HCT116 (cell line): ENCODE data around the gene APC2. TPM values are rescaled to one million over a fixed set of nuclear protein-coding genes. Genes with fewer than 3 reads are reported as not detected.

Source experiments
- ATAC-seq: fragments of 200-7000 bp; cut with Tn5 transposase; 2 replicates; pipeline ENCODE4 v1.9.1; 2020; ENCODE audit warnings: mild to moderate bottlenecking, moderate library complexity
- BruUV-seq: library from RNA; stranded (reverse); fragments of 400-500 nt; replicated peaks from 2 replicates; lab custom pipeline; 2021; lab: Mats Ljungman, UMichigan
- CTCF ChIA-PET: fragments of 300-600 bp; sonication (Branson Sonifier 250); formaldehyde crosslinking; loops from one replicate; lab custom pipeline; 2021; ENCODE audit warnings: antibody characterized with exemption; lab: Charles Lee
- POLR2A ChIA-PET: fragments of 300-600, 350-600 bp; sonication (Branson Sonifier 250); formaldehyde crosslinking; loops from one replicate; lab custom pipeline; 2021; ENCODE audit warnings: antibody characterized with exemption; lab: Charles Lee
- RAD21 ChIA-PET, 2 experiments: fragments of 300-600 bp; sonication (Branson Sonifier 250); formaldehyde crosslinking; loops; one replicate each; lab custom pipeline; 2023; ENCODE audit warnings: low total read pairs in 2 of 2; ENCODE audit not compliant: uncharacterized antibody in 2 of 2, unreplicated experiment in 2 of 2, low non-redundant PET in 1 of 2; lab: Charles Lee
- DNase-seq: peaks from one replicate; pipeline ENCODE4 v3.0.0-alpha.2; 2010; ENCODE audit warnings: low read depth, low spot score
- H2AFZ ChIP-seq: fragments of 200-600 bp; shearing (Covaris generic), sonication (generic); 2 replicates; pipeline ENCODE4 v1.6.1; 2017; ENCODE audit warnings: low read depth, mixed run types, mixed read lengths, antibody characterized with exemption, low read length; ENCODE audit not compliant: poor library complexity, severe bottlenecking
- H3K27ac ChIP-seq: 2 replicates; pipeline ENCODE4 v1.5.1; 2012; ENCODE audit warnings: low read depth, low read length
- H3K27me3 ChIP-seq: fragments of 200-600 bp; sonication (generic); 2 replicates; pipeline ENCODE4 v1.6.1; 2016; ENCODE audit warnings: mixed run types, low read length, mixed read lengths; ENCODE audit not compliant: insufficient read depth
- H3K36me3 ChIP-seq, 2 experiments: fragments of 200-500 bp in 1 of 2; fragments of 200-600 bp in 1 of 2; sonication (Bioruptor generic) in 1 of 2; sonication (generic) in 1 of 2; 2 replicates each; pipeline versions ENCODE4 v1.5.1 to v1.6.1; 2014 to 2016; ENCODE audit warnings: low read length in 2 of 2, inconsistent platforms in 1 of 2, mixed read lengths in 1 of 2, mixed run types in 1 of 2; ENCODE audit not compliant: insufficient read depth in 2 of 2, control insufficient read depth in 1 of 2
- H3K4me1 ChIP-seq, 2 experiments: fragments of 200-600 bp in 1 of 2; sonication (generic) in 1 of 2; 2 replicates each; pipeline versions ENCODE4 v1.5.1 to v1.6.1; 2012 to 2017; ENCODE audit warnings: low read length in 2 of 2, inconsistent platforms in 1 of 2, mild to moderate bottlenecking in 1 of 2, mixed read lengths in 1 of 2, mixed run types in 1 of 2, moderate library complexity in 1 of 2; ENCODE audit not compliant: insufficient read depth in 2 of 2, control insufficient read depth in 1 of 2
- H3K4me2 ChIP-seq: fragments of 200-600 bp; sonication (generic); 2 replicates; pipeline ENCODE4 v1.6.1; 2017; ENCODE audit warnings: mixed run types, low read length, mixed read lengths
- H3K4me3 ChIP-seq, 2 experiments: fragments of 200-600 bp in 1 of 2; sonication (generic) in 1 of 2; replicated peaks in 1 of 2; 2 replicates each; pipeline ENCODE4 v1.5.1; 2011 to 2016; ENCODE audit warnings: low read length in 2 of 2, control low read depth in 1 of 2, low read depth in 1 of 2, mild to moderate bottlenecking in 1 of 2, mixed read lengths in 1 of 2, mixed run types in 1 of 2
- H3K79me2 ChIP-seq: fragments of 200-600 bp; sonication (generic); 2 replicates; pipeline ENCODE4 v1.6.1; 2017; ENCODE audit warnings: mild to moderate bottlenecking, mixed run types, low read length, moderate library complexity, mixed read lengths; ENCODE audit not compliant: insufficient read depth
- H3K9ac ChIP-seq: fragments of 200-600 bp; sonication (generic); 2 replicates; pipeline ENCODE4 v1.6.1; 2016; ENCODE audit warnings: low read length, mixed read lengths
- H3K9me2 ChIP-seq: fragments of 200-600 bp; sonication (generic), shearing (Covaris generic); 2 replicates; pipeline ENCODE4 v1.6.1; 2017; ENCODE audit warnings: mixed run types, mild to moderate bottlenecking, moderate library complexity; ENCODE audit not compliant: insufficient read depth
- H3K9me3 ChIP-seq, 2 experiments: fragments of 200-500 bp in 1 of 2; fragments of 200-600 bp in 1 of 2; sonication (Bioruptor generic) in 1 of 2; sonication (generic) in 1 of 2; 2 replicates each; pipeline ENCODE4 v1.6.1; 2014 to 2017; ENCODE audit warnings: low read length in 2 of 2, mixed read lengths in 2 of 2, inconsistent platforms in 1 of 2, low read depth in 1 of 2, mild to moderate bottlenecking in 1 of 2, mixed run types in 1 of 2, moderate library complexity in 1 of 2; ENCODE audit not compliant: control insufficient read depth in 1 of 2, insufficient read depth in 1 of 2
- H4K20me1 ChIP-seq: fragments of 200-600 bp; sonication (generic), shearing (Covaris generic); 2 replicates; pipeline ENCODE4 v1.6.1; 2017; ENCODE audit warnings: mixed run types, mild to moderate bottlenecking, moderate library complexity; ENCODE audit not compliant: insufficient read depth
- CEBPB ChIP-seq: IDR thresholded peaks from 2 replicates; pipeline ENCODE4 v1.6.1; 2012; ENCODE audit warnings: low read depth
- EGR1 ChIP-seq: IDR thresholded peaks from 2 replicates; pipeline ENCODE4 v1.6.1; 2012; ENCODE audit warnings: low read depth
- ELF1 ChIP-seq: IDR thresholded peaks from 2 replicates; pipeline ENCODE4 v1.6.1; 2012; ENCODE audit warnings: low read depth, borderline replicate concordance
- EZH2 ChIP-seq: fragments of 200-600 bp; sonication (generic); IDR thresholded peaks from 2 replicates; pipeline ENCODE4 v1.6.1; 2017; ENCODE audit warnings: antibody characterized with exemption, mixed run types
- JUND ChIP-seq: IDR thresholded peaks from 2 replicates; pipeline ENCODE4 v1.6.1; 2012
- RAD21 ChIP-seq: IDR thresholded peaks from 2 replicates; pipeline ENCODE4 v1.6.1; 2012; ENCODE audit warnings: low read depth, mild to moderate bottlenecking
- TCF7L2 ChIP-seq: IDR thresholded peaks from 2 replicates; pipeline ENCODE4 v1.7.0; 2011; ENCODE audit warnings: borderline replicate concordance, inconsistent platforms; ENCODE audit not compliant: insufficient read depth, insufficient read length; ENCODE audit errors: extremely low read depth
- intact Hi-C: fragments of 100-400 bp; cut with micrococcal nuclease; formaldehyde crosslinking; loops from 2 replicates; pipeline ENCODE4 v1.10.0; 2022
- total RNA-seq: library from RNA; stranded (reverse); gene quantifications from one replicate; pipeline ENCODE4 v1.2.1, GENCODE V29; 2021; ENCODE audit not compliant: unreplicated experiment
- TF ChIP-seq, protein P1 (sequence below): IDR thresholded peaks from 2 replicates; pipeline ENCODE4 v1.6.1; 2012; ENCODE audit warnings: low read depth
- TF ChIP-seq, protein P2 (sequence below): IDR thresholded peaks from 2 replicates; pipeline ENCODE4 v1.6.1; 2011; ENCODE audit warnings: mild to moderate bottlenecking, low read length, moderate library complexity; ENCODE audit not compliant: insufficient replicate concordance; ENCODE audit errors: extremely low read depth

The APC2 gene
- total RNA-seq, 1 experiment from 2014 or later, result 1.6 TPM

DNA sequence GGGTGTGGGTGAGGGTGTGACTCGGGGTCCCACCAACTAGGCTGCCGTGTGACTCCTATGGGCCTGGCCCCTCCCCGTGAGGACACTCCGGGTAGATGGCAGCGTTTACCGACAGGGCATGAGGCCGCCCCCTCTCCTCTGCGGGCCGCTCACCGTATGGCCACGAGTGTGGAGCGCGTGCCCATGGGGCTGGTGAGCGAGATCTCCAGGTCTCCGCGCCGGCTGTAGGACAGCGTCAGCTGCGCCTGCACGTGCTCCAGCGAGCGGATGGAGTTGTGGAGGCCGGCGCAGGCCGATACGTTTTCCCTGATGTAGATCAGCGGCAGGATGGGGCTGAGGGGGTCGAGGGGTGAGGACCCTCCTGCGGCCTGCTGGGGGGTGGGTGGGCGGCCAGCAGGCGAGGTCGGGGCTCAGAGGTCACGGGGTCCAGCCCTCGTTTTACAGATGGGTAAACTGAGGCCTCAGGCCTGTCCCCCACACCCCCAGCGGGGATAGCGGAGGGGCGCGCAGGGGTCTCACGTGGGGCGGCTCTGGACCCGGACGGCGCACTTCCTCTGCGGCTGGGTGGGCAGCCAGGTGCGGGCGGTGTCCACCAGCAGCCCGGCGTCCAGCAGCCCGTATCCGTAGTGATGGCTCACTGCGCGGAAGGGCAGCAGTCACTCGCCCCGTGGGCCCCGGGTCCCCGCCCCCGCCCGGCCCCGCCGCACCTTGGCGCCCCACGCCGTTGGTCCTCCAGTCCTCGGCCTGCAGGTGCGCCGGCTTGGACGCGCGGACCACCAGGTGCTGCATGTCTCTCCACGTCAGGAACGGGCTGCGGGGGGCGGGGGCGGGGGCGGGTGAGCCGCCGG lies 33.4 kb downstream of the APC2 start:
- TF ChIP-seq ELF1 (no peak), RAD21 (no peak), JUND (no peak), EZH2 (no peak), EGR1 (no peak), CEBPB (no peak), TCF7L2 (no peak)
- TF ChIP-seq, protein P1, sequence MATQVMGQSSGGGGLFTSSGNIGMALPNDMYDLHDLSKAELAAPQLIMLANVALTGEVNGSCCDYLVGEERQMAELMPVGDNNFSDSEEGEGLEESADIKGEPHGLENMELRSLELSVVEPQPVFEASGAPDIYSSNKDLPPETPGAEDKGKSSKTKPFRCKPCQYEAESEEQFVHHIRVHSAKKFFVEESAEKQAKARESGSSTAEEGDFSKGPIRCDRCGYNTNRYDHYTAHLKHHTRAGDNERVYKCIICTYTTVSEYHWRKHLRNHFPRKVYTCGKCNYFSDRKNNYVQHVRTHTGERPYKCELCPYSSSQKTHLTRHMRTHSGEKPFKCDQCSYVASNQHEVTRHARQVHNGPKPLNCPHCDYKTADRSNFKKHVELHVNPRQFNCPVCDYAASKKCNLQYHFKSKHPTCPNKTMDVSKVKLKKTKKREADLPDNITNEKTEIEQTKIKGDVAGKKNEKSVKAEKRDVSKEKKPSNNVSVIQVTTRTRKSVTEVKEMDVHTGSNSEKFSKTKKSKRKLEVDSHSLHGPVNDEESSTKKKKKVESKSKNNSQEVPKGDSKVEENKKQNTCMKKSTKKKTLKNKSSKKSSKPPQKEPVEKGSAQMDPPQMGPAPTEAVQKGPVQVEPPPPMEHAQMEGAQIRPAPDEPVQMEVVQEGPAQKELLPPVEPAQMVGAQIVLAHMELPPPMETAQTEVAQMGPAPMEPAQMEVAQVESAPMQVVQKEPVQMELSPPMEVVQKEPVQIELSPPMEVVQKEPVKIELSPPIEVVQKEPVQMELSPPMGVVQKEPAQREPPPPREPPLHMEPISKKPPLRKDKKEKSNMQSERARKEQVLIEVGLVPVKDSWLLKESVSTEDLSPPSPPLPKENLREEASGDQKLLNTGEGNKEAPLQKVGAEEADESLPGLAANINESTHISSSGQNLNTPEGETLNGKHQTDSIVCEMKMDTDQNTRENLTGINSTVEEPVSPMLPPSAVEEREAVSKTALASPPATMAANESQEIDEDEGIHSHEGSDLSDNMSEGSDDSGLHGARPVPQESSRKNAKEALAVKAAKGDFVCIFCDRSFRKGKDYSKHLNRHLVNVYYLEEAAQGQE, result no peak
- TF ChIP-seq, protein P2, sequence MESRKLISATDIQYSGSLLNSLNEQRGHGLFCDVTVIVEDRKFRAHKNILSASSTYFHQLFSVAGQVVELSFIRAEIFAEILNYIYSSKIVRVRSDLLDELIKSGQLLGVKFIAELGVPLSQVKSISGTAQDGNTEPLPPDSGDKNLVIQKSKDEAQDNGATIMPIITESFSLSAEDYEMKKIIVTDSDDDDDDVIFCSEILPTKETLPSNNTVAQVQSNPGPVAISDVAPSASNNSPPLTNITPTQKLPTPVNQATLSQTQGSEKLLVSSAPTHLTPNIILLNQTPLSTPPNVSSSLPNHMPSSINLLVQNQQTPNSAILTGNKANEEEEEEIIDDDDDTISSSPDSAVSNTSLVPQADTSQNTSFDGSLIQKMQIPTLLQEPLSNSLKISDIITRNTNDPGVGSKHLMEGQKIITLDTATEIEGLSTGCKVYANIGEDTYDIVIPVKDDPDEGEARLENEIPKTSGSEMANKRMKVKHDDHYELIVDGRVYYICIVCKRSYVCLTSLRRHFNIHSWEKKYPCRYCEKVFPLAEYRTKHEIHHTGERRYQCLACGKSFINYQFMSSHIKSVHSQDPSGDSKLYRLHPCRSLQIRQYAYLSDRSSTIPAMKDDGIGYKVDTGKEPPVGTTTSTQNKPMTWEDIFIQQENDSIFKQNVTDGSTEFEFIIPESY, result no peak
- TF ChIP-seq, all 23 proteins: peak for 0
- no peak overlapping the region for H3K4me2 ChIP-seq
- ChIA-PET CTCF (no interaction called here), POLR2A (no interaction called here), RAD21 (no interaction called here)
- DNase-seq (no peak), ATAC-seq (no peak)
- H3K4me1 ChIP-seq, result peaks cover 0 to 10% of the 10 kb centered on the region in 2 experiments; a peak in 2 of 4 replicates
- intact Hi-C loops, result no loop called here
- no peak overlapping the region for H2AFZ ChIP-seq
- BruUV-seq, result no TSS peak
- H4K20me1 ChIP-seq, result no peaks in the 10 kb centered on the region
- no peaks in the 10 kb centered on the region for H3K27me3 ChIP-seq
- no peak overlapping the region for H3K9ac ChIP-seq
- H3K9me2 ChIP-seq, result no peaks in the 10 kb centered on the region
- H3K79me2 ChIP-seq, result peaks cover 6% of the 10 kb centered on the region
- H3K27ac ChIP-seq, result no peak overlapping the region
- no peaks in the 10 kb centered on the region for H3K9me3 ChIP-seq
- no peaks in the 10 kb centered on the region for H3K36me3 ChIP-seq
- H3K4me3 ChIP-seq, result no peak overlapping the region
